SK-N-SH (cell line): ENCODE results near the gene MADD. TPM values are rescaled to one million over a fixed set of nuclear protein-coding genes. Genes with fewer than 3 reads are reported as not detected.

ENCODE experiments used
- CTCF ChIA-PET: fragments of 300-600, 350-600 bp; formaldehyde crosslinking; extraction: SDS; loops from one replicate; lab custom pipeline; 2021; lab: Yijun Ruan, JAX
- POLR2A ChIA-PET: fragments of 350-600 bp; sonication (Branson Sonifier 250); formaldehyde crosslinking; extraction: SDS; loops from one replicate; lab custom pipeline; 2020; ENCODE audit warnings: antibody characterized with exemption, inconsistent platforms; lab: Yijun Ruan, JAX
- DNase-seq: peaks from one replicate; pipeline ENCODE4 v3.0.0; 2012
- H2AFZ ChIP-seq: fragments of 200-600 bp; sonication (generic); 2 replicates; pipeline ENCODE4 v1.8.1; 2016; ENCODE audit warnings: antibody characterized with exemption, mild to moderate bottlenecking, low read depth
- H3F3A ChIP-seq: fragments of 200-600 bp; sonication (generic); replicated peaks from 2 replicates; pipeline ENCODE3; 2016; ENCODE audit warnings: antibody characterized with exemption, mild to moderate bottlenecking; ENCODE audit not compliant: insufficient read depth
- H3K27ac ChIP-seq, 2 experiments: fragments of 200-500 bp in 1 of 2; fragments of 200-600 bp in 1 of 2; sonication (Bioruptor generic) in 1 of 2; sonication (generic), shearing (Covaris generic) in 1 of 2; 2 replicates each; pipeline versions ENCODE4 v1.5.1 to v1.6.1; 2014 to 2016; ENCODE audit warnings: low read depth in 2 of 2, inconsistent platforms in 1 of 2, low read length in 1 of 2, mild to moderate bottlenecking in 1 of 2, mixed read lengths in 1 of 2
- H3K27me3 ChIP-seq: fragments of 200-600 bp; sonication (generic), shearing (Covaris generic); 2 replicates; pipeline ENCODE4 v1.6.1; 2016; ENCODE audit warnings: mixed run types; ENCODE audit not compliant: insufficient read depth
- H3K36me3 ChIP-seq, 2 experiments: fragments of 200-500 bp in 1 of 2; fragments of 200-600 bp in 1 of 2; sonication (Bioruptor generic) in 1 of 2; sonication (generic) in 1 of 2; replicated peaks in 1 of 2; 2 replicates each; pipeline versions ENCODE3 to v1.5.1; 2014 to 2016; ENCODE audit warnings: low read length in 1 of 2, mild to moderate bottlenecking in 1 of 2; ENCODE audit not compliant: insufficient read depth in 2 of 2, control insufficient read depth in 1 of 2
- H3K4me1 ChIP-seq, 2 experiments: fragments of 200-500 bp in 1 of 2; fragments of 200-600 bp in 1 of 2; sonication (Bioruptor generic) in 1 of 2; sonication (generic), shearing (Covaris generic) in 1 of 2; 2 replicates each; pipeline versions ENCODE4 v1.5.1 to v1.6.1; 2014 to 2016; ENCODE audit warnings: low read depth in 1 of 2, low read length in 1 of 2, mixed run types in 1 of 2; ENCODE audit not compliant: insufficient read depth in 2 of 2, control insufficient read depth in 1 of 2
- H3K4me2 ChIP-seq: fragments of 200-600 bp; sonication (generic), shearing (Covaris generic); 2 replicates; pipeline ENCODE4 v1.6.1; 2017; ENCODE audit warnings: mixed run types
- H3K4me3 ChIP-seq, 2 experiments: fragments of 200-500 bp in 1 of 2; fragments of 200-600 bp in 1 of 2; sonication (Bioruptor generic) in 1 of 2; sonication (generic), shearing (Covaris generic) in 1 of 2; 2 replicates each; pipeline versions ENCODE4 v1.5.1 to v1.8.1; 2014 to 2016; ENCODE audit warnings: low read depth in 2 of 2, inconsistent platforms in 1 of 2, low read length in 1 of 2, mild to moderate bottlenecking in 1 of 2, mixed read lengths in 1 of 2, moderate library complexity in 1 of 2
- H3K79me2 ChIP-seq: fragments of 200-600 bp; sonication (generic); 2 replicates; pipeline ENCODE4 v1.8.1; 2017; ENCODE audit warnings: mild to moderate bottlenecking; ENCODE audit not compliant: insufficient read depth
- H3K9ac ChIP-seq: fragments of 200-600 bp; sonication (generic); 2 replicates; pipeline ENCODE4 v1.6.1; 2017; ENCODE audit warnings: mixed run types
- H3K9me2 ChIP-seq: fragments of 200-600 bp; sonication (generic); 2 replicates; pipeline ENCODE4 v1.6.1; 2017; ENCODE audit warnings: mixed run types
- H3K9me3 ChIP-seq: fragments of 200-600 bp; sonication (generic); 2 replicates; pipeline ENCODE4 v1.6.1; 2017; ENCODE audit warnings: mixed run types, mild to moderate bottlenecking, moderate library complexity
- H4K20me1 ChIP-seq: fragments of 200-600 bp; sonication (generic); 2 replicates; pipeline ENCODE4 v1.6.1; 2017; ENCODE audit warnings: mild to moderate bottlenecking, mixed run types; ENCODE audit not compliant: insufficient read depth
- CHD2 ChIP-seq: fragments of 150-350 bp; IDR thresholded peaks from 2 replicates; pipeline ENCODE4 v1.6.1; 2018; ENCODE audit warnings: low read length; ENCODE audit not compliant: partially characterized antibody
- ELF1 ChIP-seq: IDR thresholded peaks from 2 replicates; pipeline ENCODE4 v1.4.0; 2012
- EZH2phosphoT487 ChIP-seq: fragments of 200-600 bp; sonication (generic); IDR thresholded peaks from 2 replicates; pipeline ENCODE4 v1.6.1; 2017; ENCODE audit warnings: low read depth, mixed run types, mild to moderate bottlenecking, antibody characterized with exemption, moderate library complexity, borderline replicate concordance
- FOXJ3 ChIP-seq: sonication (generic); formaldehyde crosslinking; IDR thresholded peaks from 2 replicates; pipeline ENCODE4 v1.5.1; 2020; ENCODE audit warnings: mild to moderate bottlenecking, missing genetic modification reagents
- FOXM1 ChIP-seq: IDR thresholded peaks from 2 replicates; pipeline ENCODE4 v1.4.0; 2012; ENCODE audit warnings: low read depth, mild to moderate bottlenecking
- GATA2 ChIP-seq: sonication (generic); formaldehyde crosslinking; IDR thresholded peaks from 2 replicates; pipeline ENCODE4 v1.5.0; 2020; ENCODE audit warnings: mild to moderate bottlenecking, missing genetic modification reagents
- JUND ChIP-seq: IDR thresholded peaks from 2 replicates; pipeline ENCODE4 v1.4.0; 2012
- MEF2A ChIP-seq: IDR thresholded peaks from 2 replicates; pipeline ENCODE4 v1.4.0; 2012; ENCODE audit warnings: low read depth, borderline replicate concordance
- MXI1 ChIP-seq: IDR thresholded peaks from 2 replicates; pipeline ENCODE4 v1.6.1; 2012; ENCODE audit warnings: mild to moderate bottlenecking, low read depth, low read length, improper control_type of control experiment
- NFIC ChIP-seq: IDR thresholded peaks from 2 replicates; pipeline ENCODE4 v1.4.0; 2012; ENCODE audit warnings: borderline replicate concordance
- NRF1 ChIP-seq: IDR thresholded peaks from 2 replicates; pipeline ENCODE4 v1.6.1; 2012; ENCODE audit warnings: low read depth, mild to moderate bottlenecking, low read length
- POLR2AphosphoS5 ChIP-seq: IDR thresholded peaks from 2 replicates; pipeline ENCODE4 v1.6.1; 2012; ENCODE audit warnings: low read depth, low read length
- RAD21 ChIP-seq: IDR thresholded peaks from 2 replicates; pipeline ENCODE4 v1.6.1; 2012; ENCODE audit warnings: mild to moderate bottlenecking, low read length
- RCOR1 ChIP-seq: fragments of 150-350 bp; IDR thresholded peaks from 2 replicates; pipeline ENCODE4 v1.6.1; 2017; ENCODE audit warnings: antibody characterized with exemption, low read length
- RXRA ChIP-seq: IDR thresholded peaks from 2 replicates; pipeline ENCODE4 v1.4.0; 2012; ENCODE audit warnings: low read depth, mild to moderate bottlenecking, borderline replicate concordance
- SIN3A ChIP-seq: IDR thresholded peaks from 2 replicates; pipeline ENCODE4 v1.6.1; 2012; ENCODE audit warnings: low read depth, mild to moderate bottlenecking, low read length, moderate library complexity, borderline replicate concordance
- TAF1 ChIP-seq: IDR thresholded peaks from 2 replicates; pipeline ENCODE4 v1.6.1; 2012; ENCODE audit warnings: low read depth, mild to moderate bottlenecking, low read length, moderate library complexity, borderline replicate concordance
- TCF12 ChIP-seq: IDR thresholded peaks from 2 replicates; pipeline ENCODE4 v1.4.0; 2012
- TEAD4 ChIP-seq: IDR thresholded peaks from 2 replicates; pipeline ENCODE4 v1.4.0; 2012; ENCODE audit warnings: mild to moderate bottlenecking, borderline replicate concordance; ENCODE audit not compliant: insufficient read depth
- ZBTB33 ChIP-seq: IDR thresholded peaks from 2 replicates; pipeline ENCODE4 v1.4.0; 2012; ENCODE audit warnings: low read depth, borderline replicate concordance
- whole genome bisulfite sequencing: methylation state at CpG from one replicate; pipeline ENCODE4 v1.1.6; 2017; ENCODE audit warnings: low lambda C conversion rate; 5-methylcytosine and 5-hydroxymethylcytosine counted together
- polyA plus RNA-seq, 3 experiments: library from polyadenylated mRNA; depleted of rRNA; stranded (reverse); fragments of >200 nt; gene quantifications; 2 replicates each; pipeline ENCODE4 v1.2.3, GENCODE V29; 2012
- TF ChIP-seq, protein P1 (sequence below): IDR thresholded peaks from 2 replicates; pipeline ENCODE4 v1.4.0; 2012; ENCODE audit warnings: low read depth
- TF ChIP-seq, protein P2 (sequence below): fragments of 150-350 bp; IDR thresholded peaks from 2 replicates; pipeline ENCODE4 v1.6.1; 2017; ENCODE audit warnings: antibody characterized with exemption, low read length, low read depth, borderline replicate concordance

Gene MADD
- polyA plus RNA-seq, 1 of the 3 experiments (the other 2 are of a cell fraction), result 16.4 TPM

- Histone ChIP-seq H3K4me2 (peak overlapping the region; percentile 88), H3K4me3 (peak overlapping the region; percentile 75 to 92), H3K79me2 (peaks cover 19% of the 10 kb centered on the region), H4K20me1 (no peaks in the 10 kb centered on the region), H3K36me3 (peaks cover 4 to 18% of the 10 kb centered on the region in 2 experiments), H3K9ac (no peak overlapping the region), H3K27me3 (no peaks in the 10 kb centered on the region), H3K27ac (no peak overlapping the region; a peak in 1 of 4 replicates), H3K9me3 (no peaks in the 10 kb centered on the region), H3K9me2 (no peaks in the 10 kb centered on the region), H3F3A (peaks cover 5% of the 10 kb centered on the region), H3K4me1 (peaks cover 8 to 15% of the 10 kb centered on the region in 2 experiments), H2AFZ (no peak overlapping the region)
- POLR2A ChIA-PET, result interaction anchor here (2.1 to 3.4 kb wide), 3 partner anchors 32 to 62 kb away, joined by 19 to 48 read pairs (median 28); partner anchors contain the start of genes DDB2 and PACSIN3
- WGBS, result 68% methylated on average over 4 of the region's 5 CpGs
- CTCF ChIA-PET, result interaction anchor here (0.7 to 4.2 kb wide), 14 partner anchors 11 to 127 kb away, joined by 3 to 38 read pairs (median 6); partner anchors contain the start of genes DDB2, NR1H3 and PACSIN3
- TF ChIP-seq, protein P1, sequence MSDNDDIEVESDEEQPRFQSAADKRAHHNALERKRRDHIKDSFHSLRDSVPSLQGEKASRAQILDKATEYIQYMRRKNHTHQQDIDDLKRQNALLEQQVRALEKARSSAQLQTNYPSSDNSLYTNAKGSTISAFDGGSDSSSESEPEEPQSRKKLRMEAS, result no peak
- TF ChIP-seq TEAD4, result no peak
- TF ChIP-seq RCOR1, result no peak
- no peak for TF ChIP-seq RAD21
- TF ChIP-seq EZH2phosphoT487, result no peak
- no peak for TF ChIP-seq NFIC
- no peak for TF ChIP-seq FOXJ3 (CRISPR knock-in tag)
- no peak for TF ChIP-seq NRF1
- TF ChIP-seq, protein P2, sequence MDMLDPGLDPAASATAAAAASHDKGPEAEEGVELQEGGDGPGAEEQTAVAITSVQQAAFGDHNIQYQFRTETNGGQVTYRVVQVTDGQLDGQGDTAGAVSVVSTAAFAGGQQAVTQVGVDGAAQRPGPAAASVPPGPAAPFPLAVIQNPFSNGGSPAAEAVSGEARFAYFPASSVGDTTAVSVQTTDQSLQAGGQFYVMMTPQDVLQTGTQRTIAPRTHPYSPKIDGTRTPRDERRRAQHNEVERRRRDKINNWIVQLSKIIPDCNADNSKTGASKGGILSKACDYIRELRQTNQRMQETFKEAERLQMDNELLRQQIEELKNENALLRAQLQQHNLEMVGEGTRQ, result no peak
- TF ChIP-seq ZBTB33, result no peak
- no peak for TF ChIP-seq TCF12
- TF ChIP-seq MEF2A, result no peak
- TF ChIP-seq JUND, result no peak
- no peak for TF ChIP-seq RXRA
- no peak for TF ChIP-seq FOXM1
- no peak for TF ChIP-seq MXI1
- peak; percentile 4 for DNase-seq
Observed at GRCh38 chr11:47247502-47247901, 22.4 kb upstream of the MADD start.

- Histone ChIP-seq H3K9me2 (no peaks in the 10 kb centered on the region), H3K79me2 (peaks cover 19% of the 10 kb centered on the region), H2AFZ (peak overlapping the region; percentile 92), H3F3A (peaks cover 4% of the 10 kb centered on the region), H3K4me1 (peaks cover 8 to 15% of the 10 kb centered on the region in 2 experiments), H3K27me3 (no peaks in the 10 kb centered on the region), H3K27ac (peak overlapping the region; percentile 63 to 96), H3K36me3 (peaks cover 4 to 11% of the 10 kb centered on the region in 2 experiments), H3K4me2 (peak overlapping the region; percentile 88), H3K9me3 (no peaks in the 10 kb centered on the region), H4K20me1 (no peaks in the 10 kb centered on the region), H3K9ac (peak overlapping the region; percentile 92), H3K4me3 (peak overlapping the region; percentile 75 to 92)
- CTCF ChIA-PET, result interaction anchor here (0.7 to 4.2 kb wide), 14 partner anchors 10 to 126 kb away, joined by 3 to 38 read pairs (median 6); partner anchors contain the start of genes DDB2, NR1H3 and PACSIN3
- no peak for DNase-seq
- POLR2A ChIA-PET, result interaction anchor here (0.8 to 3.4 kb wide), 15 partner anchors 9 to 312 kb away, joined by 3 to 48 read pairs (median 5); partner anchors contain the start of genes CSTPP1, DDB2 and PACSIN3
- 5% methylated on average over 7 of the region's 7 CpGs for WGBS
- TF ChIP-seq ELF1 (no peak), RCOR1 (no peak), POLR2AphosphoS5 (no peak), TAF1 (no peak), FOXJ3 (CRISPR knock-in tag) (no peak), MXI1 (no peak), SIN3A (no peak), FOXM1 (no peak), GATA2 (CRISPR knock-in tag) (no peak), MEF2A (no peak), NFIC (no peak), CHD2 (no peak), RXRA (no peak)
Observed at GRCh38 chr11:47248304-47248663, 21.6 kb upstream of the MADD start.
